A549 treated with Hydrocortisone at 1 μM for 4 hours (cell line): Measurements from ENCODE around the gene C16orf90. TPM values are rescaled to one million over a fixed set of nuclear protein-coding genes. Genes with fewer than 3 reads are reported as not detected.

Experiments
- total RNA-seq: library from RNA; stranded (reverse); fragments of 200-300 nt; extraction: Qiagen RNA extraction; gene quantifications from 5 replicates; pipeline ENCODE4 v1.2.3, GENCODE V29; 2022

C16orf90 gene
- not detected in 5 replicates for total RNA-seq

GRCh38 chr16:3495176-3495575 lies at the start of gene C16orf90:
Gene C16orf90, minus strand, starts transcription at chr16:3495489. Its CDS starts 68 bp downstream, at chr16:3495421.

Other genes starting within 250 kb of the C16orf90 start
- gene MEFV, start 238.9 kb downstream of the C16orf90 start, total RNA-seq = 0.02 to 0.09 TPM (median 0.03 TPM) in 3 of 5 replicates, not detected in the others
- gene ZNF263, start 212.0 kb downstream of the C16orf90 start, total RNA-seq = 34.7 to 46.2 TPM (median 35.1 TPM) in 5 replicates
- 0.79 to 1.5 TPM (median 1.2 TPM) in 5 replicates for gene TIGD7, start 190.1 kb downstream of the C16orf90 start, total RNA-seq
- 8.4 to 13.0 TPM (median 9.9 TPM) in 5 replicates for gene ZNF75A, start 190.0 kb downstream of the C16orf90 start, total RNA-seq
- gene OR2C1, start 139.6 kb downstream of the C16orf90 start, total RNA-seq = not detected in 5 replicates
- 11.3 to 21.0 TPM (median 14.1 TPM) in 5 replicates for gene ZSCAN32, start 94.5 kb downstream of the C16orf90 start, total RNA-seq
- 11.5 to 14.2 TPM (median 13.0 TPM) in 5 replicates for gene ZNF174, start 94.3 kb downstream of the C16orf90 start, total RNA-seq
- gene ZNF597, start 52.0 kb downstream of the C16orf90 start, total RNA-seq = 0.91 to 1.3 TPM (median 1.1 TPM) in 5 replicates
- 48.2 to 53.0 TPM (median 51.5 TPM) in 5 replicates for gene NAA60, start 51.8 kb downstream of the C16orf90 start, total RNA-seq
- 17.6 to 19.9 TPM (median 18.9 TPM) in 5 replicates for gene CLUAP1, start 5.5 kb upstream of the C16orf90 start, total RNA-seq
- 0.01 to 0.03 TPM in 2 of 5 replicates, not detected in the others for gene NLRC3, start 81.9 kb upstream of the C16orf90 start, total RNA-seq
- 4.3 to 5.5 TPM (median 4.9 TPM) in 5 replicates for gene SLX4, start 116.1 kb upstream of the C16orf90 start, total RNA-seq
- gene DNASE1, start 159.2 kb upstream of the C16orf90 start, total RNA-seq = 3.1 to 4.4 TPM (median 3.8 TPM) in 5 replicates
- gene TRAP1, start 222.0 kb upstream of the C16orf90 start, total RNA-seq = 129 to 136 TPM (median 131 TPM) in 5 replicates